Epithelial cell of proximal tubule (primary cell): ENCODE data around the gene CCNF. TPM values are rescaled to one million over a fixed set of nuclear protein-coding genes. Genes with fewer than 3 reads are reported as not detected.

Source experiments
- DNase-seq: peaks from one replicate; pipeline ENCODE4 v3.0.0-alpha.2; 2011; ENCODE audit warnings: low read depth
- H3K4me3 ChIP-seq: 2 replicates; pipeline ENCODE4 v1.5.1; 2011; ENCODE audit warnings: low read depth, mild to moderate bottlenecking, low read length
- CTCF ChIP-seq: conservative IDR thresholded peaks from 2 replicates; pipeline ENCODE4 v1.5.1; 2012; ENCODE audit warnings: low read depth, mild to moderate bottlenecking, low read length
- total RNA-seq: library from RNA; depleted of rRNA; stranded (reverse); fragments of >200 nt; gene quantifications from 2 replicates; pipeline ENCODE4 v1.2.3, GENCODE V29; 2015

Gene CCNF
- total RNA-seq, 1 donor from 2014 or later, result 47.5 TPM

GRCh38 chr16:2388139-2388874 is 40.9 kb upstream of the CCNF start:
- no peak overlapping the region for H3K4me3 ChIP-seq
- TF ChIP-seq CTCF, result no peak
- no peak for DNase-seq

- TF ChIP-seq CTCF, result no peak
- no peak for DNase-seq
- H3K4me3 ChIP-seq, result no peak overlapping the region
Observed at GRCh38 chr16:2388875-2389433, 40.3 kb upstream of the CCNF start.

- DNase-seq, result no peak
- no peak overlapping the region for H3K4me3 ChIP-seq
Observed at GRCh38 chr16:2392025-2392424, 37.2 kb upstream of the CCNF start.

GRCh38 chr16:2398520-2398919 is 30.7 kb upstream of the CCNF start:
- no peak overlapping the region for H3K4me3 ChIP-seq
- no peak for DNase-seq
- no peak for TF ChIP-seq CTCF

More at GRCh38 chr16:2392025-2392424, 37.2 kb upstream of the CCNF start:
- no peak for TF ChIP-seq CTCF

- TF ChIP-seq CTCF, result no peak
- H3K4me3 ChIP-seq, result no peak overlapping the region
- no peak for DNase-seq
Observed at GRCh38 chr16:2404099-2404498, 25.1 kb upstream of the CCNF start.

- no peak for DNase-seq
- no peak for TF ChIP-seq CTCF
- H3K4me3 ChIP-seq, result no peak overlapping the region
Observed at GRCh38 chr16:2415085-2415484, 14.2 kb upstream of the CCNF start.

GRCh38 chr16:2420035-2420434 is 9.2 kb upstream of the CCNF start:
- no peak overlapping the region for H3K4me3 ChIP-seq
- no peak for DNase-seq
- no peak for TF ChIP-seq CTCF
